ENCODE data around the gene SLC6A6.
"Not testable (repeated sequence)": the region's sequence is repeated elsewhere in the genome, so short reads cannot be mapped to it uniquely, and the experiment has no call there.

Gene SLC6A6

DNA sequence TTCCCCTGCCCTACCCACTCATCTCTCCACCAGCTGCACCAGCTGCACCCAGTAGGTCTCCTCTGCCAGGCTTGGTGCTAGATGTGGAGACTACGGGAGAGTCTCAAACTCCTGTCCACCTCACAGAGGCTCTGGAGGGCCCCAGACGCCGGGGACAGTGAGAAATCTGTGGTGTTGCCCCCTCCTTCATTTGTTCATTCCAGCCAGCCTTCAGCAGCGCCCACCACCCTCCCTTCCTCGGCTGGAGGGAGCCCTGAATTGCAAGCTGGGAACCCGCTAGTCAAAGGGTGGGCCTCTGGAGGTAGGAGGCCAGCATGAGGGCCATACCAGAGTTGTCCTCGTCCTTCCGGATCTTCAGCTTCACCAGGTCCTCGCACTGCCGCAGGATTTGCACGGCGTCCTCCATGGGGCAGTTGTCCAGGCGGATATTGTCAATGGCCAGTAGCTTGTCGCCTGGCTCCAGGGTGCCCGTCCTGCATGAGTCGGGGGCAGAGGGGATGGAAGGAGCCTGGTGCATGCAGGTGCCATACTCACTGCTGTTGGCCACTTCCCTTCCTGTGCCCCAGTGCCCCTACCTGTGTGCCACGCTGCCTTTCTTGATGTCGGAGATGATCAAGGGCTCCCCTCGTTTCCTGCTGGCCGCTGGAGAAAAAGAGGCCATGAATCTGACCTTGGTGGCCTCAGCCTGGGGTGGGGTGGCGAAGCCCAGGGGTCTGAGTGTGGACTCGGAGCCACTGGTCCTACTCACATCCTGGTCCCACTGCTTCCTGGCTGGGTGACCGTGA, 108.6 kb downstream of the SLC6A6 start:
- no peak for DNase-seq

DNA sequence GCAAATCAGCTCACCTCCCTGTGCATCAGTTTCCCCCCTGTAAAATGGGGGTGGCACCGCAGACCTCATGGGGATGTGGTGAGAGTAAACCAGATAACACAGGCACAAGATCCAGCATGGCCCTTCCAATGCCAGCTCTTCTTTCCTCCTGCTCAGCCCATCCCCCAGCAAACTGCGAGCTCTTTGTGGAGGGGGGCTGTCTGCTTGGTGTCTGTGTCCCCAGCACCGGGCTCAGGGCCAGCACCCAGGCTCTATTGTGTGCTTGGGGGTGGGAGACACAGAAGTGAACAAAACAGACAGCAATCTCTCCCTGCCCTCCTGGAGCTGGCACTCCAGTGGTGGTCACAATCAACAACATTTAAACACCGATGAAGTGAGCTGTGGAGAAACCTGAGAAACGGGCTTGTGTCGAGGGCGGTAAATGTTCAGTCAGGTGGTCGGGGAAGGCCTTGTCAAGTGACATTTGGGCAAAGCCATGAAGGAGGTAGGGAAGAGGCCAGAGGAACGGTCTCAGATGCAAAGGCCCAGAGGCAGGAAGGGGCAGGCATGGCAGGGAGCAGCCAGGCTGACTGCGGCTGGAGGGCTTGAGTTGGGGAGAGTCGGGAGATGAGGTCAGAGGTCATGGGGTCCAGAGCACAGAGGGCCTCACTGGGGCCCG, 109.3 kb downstream of the SLC6A6 start:
- no peak for DNase-seq

GRCh38 chr3:14512281-14512941, 110.0 kb downstream of the SLC6A6 start:
- no peak for DNase-seq

DNA sequence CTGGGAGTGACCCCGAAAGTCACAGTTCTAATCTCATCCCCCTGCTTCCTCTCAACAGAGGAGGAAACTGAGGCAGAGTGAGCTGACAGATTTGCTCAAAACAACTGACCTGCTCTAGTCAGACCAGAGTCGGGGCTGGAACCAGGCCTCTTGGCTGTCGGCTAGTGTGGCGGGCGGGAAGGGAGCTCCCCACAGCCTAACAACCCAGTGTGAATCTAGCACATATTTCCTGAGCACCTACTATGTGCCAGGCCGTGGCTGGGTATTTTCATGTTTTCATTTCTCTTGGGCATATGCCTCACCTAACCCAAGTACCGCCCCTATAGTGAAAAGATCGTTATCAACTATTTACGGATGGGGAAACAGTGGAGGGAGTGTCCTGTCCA, 110.5 kb downstream of the SLC6A6 start:
- DNase-seq = no peak

GRCh38 chr3:14513566-14514322, 111.3 kb downstream of the SLC6A6 start:
- DNase-seq = no peak

GRCh38 chr3:14514323-14514720, 111.9 kb downstream of the SLC6A6 start:
- DNase-seq = no peak

- not testable (repeated sequence) for DNase-seq
These were observed 113.1 kb downstream of the SLC6A6 start for GRCh38 chr3:14515526-14515925.

- no peak for DNase-seq
These were observed 114.4 kb downstream of the SLC6A6 start for GRCh38 chr3:14516738-14517345.

- no peak for DNase-seq
These were observed 115.4 kb downstream of the SLC6A6 start for GRCh38 chr3:14517601-14518431.

- no peak for DNase-seq
These were observed 116.0 kb downstream of the SLC6A6 start for GRCh38 chr3:14518432-14518802.

DNA sequence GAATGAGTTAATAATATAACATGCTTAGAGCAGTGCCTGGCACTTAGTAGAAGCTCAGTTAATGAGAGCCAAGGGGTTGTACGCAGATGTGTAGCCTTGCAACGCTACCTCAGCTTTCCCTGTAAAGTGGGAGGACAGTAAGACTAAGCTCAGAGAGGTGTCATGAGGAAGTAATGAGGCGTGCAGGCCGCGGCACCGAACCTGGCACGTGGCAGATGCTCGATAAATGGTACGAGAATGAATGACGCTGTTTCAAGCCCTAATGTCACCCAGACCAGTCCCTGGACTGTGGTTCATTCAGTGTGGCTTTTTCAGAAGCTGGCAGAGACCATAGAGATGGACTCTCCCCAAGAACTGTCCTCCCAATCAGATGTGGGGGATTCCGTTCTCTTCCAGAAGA, 116.5 kb downstream of the SLC6A6 start:
- DNase-seq = no peak

DNA sequence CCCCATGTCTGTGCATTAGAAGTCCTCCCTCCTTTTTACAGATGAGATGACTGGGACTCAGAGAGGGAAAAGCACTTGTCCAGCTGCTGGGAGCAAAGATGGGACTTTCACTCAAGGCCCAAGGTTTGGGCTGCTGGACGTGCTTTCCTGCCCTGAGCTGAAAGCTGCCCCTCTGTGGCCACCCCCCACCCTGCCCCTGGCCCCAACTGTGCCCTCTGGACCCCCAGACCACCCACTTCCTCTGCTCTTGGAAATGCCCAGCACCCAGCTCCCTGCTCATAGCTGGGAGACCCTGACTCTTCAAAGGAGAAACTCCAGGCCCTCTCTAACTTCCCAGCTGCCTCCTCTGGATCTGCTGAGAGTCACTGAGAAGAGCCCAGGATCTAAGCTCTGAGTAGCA, 117.0 kb downstream of the SLC6A6 start:
- no peak for DNase-seq

- no peak for DNase-seq
These were observed 117.7 kb downstream of the SLC6A6 start for GRCh38 chr3:14520149-14520548.

DNA sequence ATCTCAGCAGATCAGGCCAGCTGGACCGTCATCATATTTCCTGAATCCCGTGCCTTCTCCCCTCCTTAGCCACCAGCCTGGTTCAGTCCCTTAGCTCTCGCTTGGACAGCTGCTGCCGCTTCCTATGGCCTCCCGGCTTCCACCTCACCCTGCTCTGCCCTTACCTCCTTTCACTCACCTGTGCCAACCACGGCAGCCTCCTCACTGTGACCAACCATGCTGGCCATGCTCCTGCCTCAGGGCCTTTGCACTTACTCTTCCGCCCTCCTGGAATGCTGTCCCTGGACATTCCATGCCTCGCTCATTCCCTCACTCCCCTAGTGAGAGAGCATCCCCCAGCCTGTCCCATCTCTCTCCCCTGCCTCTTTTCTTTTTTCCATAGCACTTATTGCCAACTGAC, 118.6 kb downstream of the SLC6A6 start:
- no peak for DNase-seq

DNA sequence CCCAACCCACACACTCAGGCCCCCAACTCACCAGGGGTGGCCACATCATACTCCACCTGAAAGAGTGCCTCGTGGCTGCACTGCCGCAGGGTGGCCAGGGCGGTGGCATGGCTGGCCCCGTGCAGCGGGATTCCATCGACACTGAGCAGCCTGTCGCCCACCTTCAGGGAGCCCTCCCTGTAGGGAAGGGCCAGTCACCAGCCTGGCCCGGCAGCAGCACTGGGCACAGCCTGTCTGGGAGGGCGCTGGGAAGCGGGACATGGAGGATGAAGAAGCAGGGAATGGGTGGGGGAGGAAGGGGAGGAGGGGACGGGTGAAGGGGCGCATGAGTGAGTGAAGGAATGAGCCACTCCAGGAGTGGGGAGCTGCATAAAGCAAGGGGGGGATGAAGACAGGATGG, 119.2 kb downstream of the SLC6A6 start:
- no peak for DNase-seq

- DNase-seq = no peak
These were observed 119.8 kb downstream of the SLC6A6 start for GRCh38 chr3:14522129-14522691.

GRCh38 chr3:14522768-14523167, 120.4 kb downstream of the SLC6A6 start:
- no peak for DNase-seq

- DNase-seq = no peak
These were observed 121.4 kb downstream of the SLC6A6 start for GRCh38 chr3:14523792-14524191.

DNA sequence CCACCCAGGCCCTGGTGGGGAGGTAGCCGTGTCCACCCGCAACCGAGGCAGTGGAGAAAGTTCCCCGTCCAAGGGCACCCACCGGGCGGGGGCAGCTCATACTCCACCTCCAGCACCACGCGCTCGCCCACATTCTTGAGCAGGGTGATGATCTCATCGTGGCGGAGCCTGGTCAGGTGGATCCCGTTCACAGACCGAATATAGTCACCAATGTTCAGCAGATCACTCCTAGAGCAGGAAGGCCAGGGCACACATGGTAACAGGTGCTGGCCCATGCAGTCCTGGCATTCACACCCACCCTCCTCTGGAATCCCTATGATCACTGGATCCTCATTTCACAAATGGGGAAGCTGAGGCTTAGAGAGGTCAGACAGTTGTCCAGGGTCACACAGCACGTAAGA, 121.9 kb downstream of the SLC6A6 start:
- DNase-seq = no peak

- DNase-seq = no peak
These were observed 122.7 kb downstream of the SLC6A6 start for GRCh38 chr3:14524920-14525660.
